ENCODE results near the gene GNL3L.
"Not testable (repeated sequence)": the region's sequence is repeated elsewhere in the genome, so short reads cannot be mapped to it uniquely, and the experiment has no call there.

The GNL3L gene, protein sequence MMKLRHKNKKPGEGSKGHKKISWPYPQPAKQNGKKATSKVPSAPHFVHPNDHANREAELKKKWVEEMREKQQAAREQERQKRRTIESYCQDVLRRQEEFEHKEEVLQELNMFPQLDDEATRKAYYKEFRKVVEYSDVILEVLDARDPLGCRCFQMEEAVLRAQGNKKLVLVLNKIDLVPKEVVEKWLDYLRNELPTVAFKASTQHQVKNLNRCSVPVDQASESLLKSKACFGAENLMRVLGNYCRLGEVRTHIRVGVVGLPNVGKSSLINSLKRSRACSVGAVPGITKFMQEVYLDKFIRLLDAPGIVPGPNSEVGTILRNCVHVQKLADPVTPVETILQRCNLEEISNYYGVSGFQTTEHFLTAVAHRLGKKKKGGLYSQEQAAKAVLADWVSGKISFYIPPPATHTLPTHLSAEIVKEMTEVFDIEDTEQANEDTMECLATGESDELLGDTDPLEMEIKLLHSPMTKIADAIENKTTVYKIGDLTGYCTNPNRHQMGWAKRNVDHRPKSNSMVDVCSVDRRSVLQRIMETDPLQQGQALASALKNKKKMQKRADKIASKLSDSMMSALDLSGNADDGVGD

GRCh38 chrX:54529552-54530356, at the start of gene GNL3L:
TSS of gene GNL3L (plus strand) at chrX:54530219. CDS start at chrX:54532567, 2,348 bp downstream.
- peak; percentile 93 for DNase-seq (ENCODE audit: low spot score)

- DNase-seq (ENCODE audit: low spot score) = peak; percentile 31
Measured at GRCh38 chrX:54482839-54483593, 47.0 kb upstream of the GNL3L start.

GRCh38 chrX:54483946-54484345, 46.1 kb upstream of the GNL3L start:
- DNase-seq (ENCODE audit: low spot score) = no peak

GRCh38 chrX:54484666-54485065, 45.4 kb upstream of the GNL3L start:
- no peak for DNase-seq (ENCODE audit: low spot score)

DNA sequence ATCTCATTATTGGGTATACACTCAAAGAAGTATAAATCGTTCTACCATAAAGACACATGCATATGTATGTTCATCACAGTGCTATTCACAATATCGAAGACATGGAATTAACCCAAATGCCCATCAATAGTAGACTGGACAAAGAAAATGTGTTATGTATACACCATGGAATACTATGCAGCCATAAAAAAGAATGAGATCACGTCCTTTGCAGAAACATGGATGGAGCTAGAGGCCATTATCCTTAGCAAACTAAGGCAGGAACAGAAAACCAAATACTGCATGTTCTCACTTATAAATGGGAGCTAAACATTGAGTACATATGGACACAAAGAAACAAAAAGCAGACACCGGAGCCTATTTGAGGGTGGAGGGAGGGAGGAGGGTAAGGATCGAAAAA, 40.2 kb upstream of the GNL3L start:
- not testable (repeated sequence) for DNase-seq (ENCODE audit: low spot score)

- peak; percentile 56 for DNase-seq (ENCODE audit: low spot score)
Measured at GRCh38 chrX:54492340-54492739, 37.7 kb upstream of the GNL3L start.

DNA sequence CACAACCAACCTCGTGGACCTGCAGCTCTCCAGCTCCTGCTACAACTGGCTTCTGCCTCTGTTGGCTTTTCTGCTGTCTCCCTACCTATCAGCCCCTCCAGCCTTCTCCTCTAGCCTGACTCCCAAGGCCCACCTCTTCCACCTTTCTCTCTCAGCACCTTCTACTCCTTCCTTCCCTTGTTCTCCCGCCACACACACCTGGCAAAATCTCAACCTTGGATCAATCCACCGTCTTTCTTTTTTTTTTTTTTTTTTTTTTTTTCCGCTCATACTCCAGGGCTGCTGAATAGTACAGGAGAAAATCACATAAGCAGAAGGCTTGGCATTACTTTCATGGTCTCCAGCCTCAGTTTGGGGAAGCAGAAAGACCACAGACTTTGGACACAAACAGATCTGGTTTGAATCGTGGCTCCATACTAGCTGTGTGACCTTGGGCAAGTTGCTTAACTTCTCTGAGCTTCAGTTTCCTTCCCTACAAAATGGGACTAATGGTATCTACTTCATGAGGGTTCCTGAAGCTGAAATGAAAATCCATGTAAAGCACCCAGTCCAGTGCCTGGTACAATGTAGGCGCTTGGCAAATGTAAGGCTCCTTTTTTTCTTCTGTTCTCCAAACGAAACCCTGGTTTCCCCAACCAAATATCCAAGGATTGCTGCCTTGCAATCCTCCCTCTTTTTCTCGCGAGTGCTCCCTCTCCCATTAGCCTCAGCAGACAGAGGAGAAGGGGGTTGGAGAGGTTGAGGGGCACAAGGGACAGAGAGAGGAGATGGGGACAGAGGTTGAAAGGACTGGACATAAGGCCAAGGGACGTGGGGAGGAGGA, 35.6 kb upstream of the GNL3L start:
- no peak for DNase-seq (ENCODE audit: low spot score)

GRCh38 chrX:54494989-54495813, 34.8 kb upstream of the GNL3L start:
- no peak for DNase-seq (ENCODE audit: low spot score)

DNA sequence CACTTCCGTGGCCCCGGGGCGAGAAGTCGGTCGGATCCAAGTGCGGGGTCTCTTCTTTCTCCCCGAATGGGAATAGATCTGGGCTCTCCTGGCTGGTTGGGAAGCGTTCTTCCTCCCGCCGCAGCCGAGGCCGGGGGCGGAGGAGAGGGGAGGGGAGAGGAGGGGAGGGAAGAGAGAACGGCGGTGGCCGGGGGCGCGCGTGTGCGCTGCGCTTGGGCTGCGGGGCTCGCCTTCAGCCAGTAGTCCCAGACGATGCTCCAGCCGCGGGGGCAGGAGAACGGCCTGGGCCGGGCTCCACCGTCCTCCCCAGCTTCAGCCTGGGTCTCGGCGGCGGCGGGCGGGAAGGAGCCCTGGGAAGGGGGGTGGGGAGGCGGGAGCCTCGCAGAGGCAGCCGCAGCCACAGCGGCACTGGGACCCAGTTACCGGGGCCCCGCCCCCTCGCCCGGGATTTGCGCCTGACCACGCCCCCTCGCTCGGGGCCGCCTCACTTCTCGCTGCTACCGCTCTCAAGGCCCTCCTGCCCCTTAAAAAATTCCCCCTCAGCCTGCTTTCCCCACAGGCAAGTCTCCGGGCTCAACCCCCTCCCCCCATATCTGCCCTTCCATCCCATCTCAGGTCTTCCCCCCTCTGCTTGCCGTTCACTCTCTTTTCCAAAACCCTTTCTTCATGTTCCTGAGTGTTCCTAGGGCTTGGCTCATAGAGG, 34.1 kb upstream of the GNL3L start, which contains the start of gene FGD1:
Gene FGD1, minus strand, starts transcription at position 421 of the 703 bp plus-strand sequence. CDS start 802 bp downstream, outside the sequence.
- DNase-seq (ENCODE audit: low spot score) = peak; percentile 84

DNA sequence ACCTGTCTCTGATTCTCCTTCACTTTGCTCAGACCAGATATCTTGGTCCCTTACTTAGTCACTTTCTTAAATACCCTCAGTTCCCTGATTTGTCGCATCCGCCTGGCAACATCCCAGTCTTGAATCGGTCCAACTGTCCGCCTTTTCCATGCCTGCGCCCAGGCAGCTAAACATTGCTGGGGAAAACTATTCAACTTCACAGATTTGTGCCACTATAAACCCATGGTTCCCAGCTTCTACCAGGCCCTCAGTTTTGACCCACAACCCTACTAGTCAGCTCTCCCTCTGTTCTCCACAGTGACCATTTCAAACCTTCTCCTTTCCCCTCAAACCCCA, 33.5 kb upstream of the GNL3L start:
- no peak for DNase-seq (ENCODE audit: low spot score)

- DNase-seq (ENCODE audit: low spot score) = no peak
Measured at GRCh38 chrX:54496936-54497335, 33.1 kb upstream of the GNL3L start.

DNA sequence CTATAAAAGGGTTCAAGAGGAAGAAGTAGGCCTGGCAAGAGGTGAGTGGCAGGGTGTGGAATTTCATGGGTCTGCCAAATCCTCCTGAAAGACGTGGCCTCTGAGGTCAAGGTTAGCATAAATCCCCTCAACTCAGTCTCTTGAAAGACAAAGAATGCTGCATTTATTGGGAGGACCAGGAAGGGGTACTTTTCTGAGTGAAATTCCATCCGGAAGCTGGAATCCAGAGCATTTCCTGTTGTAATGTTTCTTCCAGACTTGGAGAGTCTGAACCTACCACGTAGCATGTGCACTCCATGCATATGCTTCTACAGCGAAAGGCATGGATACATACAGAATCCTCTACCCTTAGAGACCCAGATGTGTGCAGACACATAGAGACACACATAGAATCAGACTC, 20.6 kb upstream of the GNL3L start:
- no peak for DNase-seq (ENCODE audit: low spot score)

GRCh38 chrX:54529151-54529550, 868 bp upstream of the GNL3L start:
- no peak for DNase-seq (ENCODE audit: low spot score)

DNA sequence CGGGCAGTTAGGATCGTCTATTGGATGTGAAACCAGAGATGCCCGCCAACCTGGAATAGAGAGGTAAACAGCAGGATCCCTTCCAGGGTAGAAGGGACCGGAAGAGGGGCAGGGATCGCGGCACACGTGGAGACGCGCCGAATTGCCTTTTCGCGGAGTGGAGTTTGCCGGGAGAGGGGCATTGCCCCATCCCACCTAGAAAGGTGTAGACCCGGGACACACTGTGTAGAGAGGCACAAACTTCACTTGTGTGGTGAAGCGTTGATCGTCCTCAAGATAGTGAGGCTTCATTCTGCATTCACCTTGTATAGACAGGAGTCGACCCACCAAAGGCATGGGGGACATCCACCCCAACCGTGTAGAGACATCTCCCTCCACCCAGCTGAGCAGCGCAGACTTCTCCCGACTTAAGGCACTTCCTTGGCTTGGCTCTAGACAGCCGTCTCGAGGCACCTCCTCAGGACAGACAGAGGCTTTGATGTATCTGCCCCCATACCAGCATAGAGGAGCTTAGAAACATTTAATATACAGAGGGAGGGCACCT, 410 bp downstream of the GNL3L start:
- no peak for DNase-seq (ENCODE audit: low spot score)

DNA sequence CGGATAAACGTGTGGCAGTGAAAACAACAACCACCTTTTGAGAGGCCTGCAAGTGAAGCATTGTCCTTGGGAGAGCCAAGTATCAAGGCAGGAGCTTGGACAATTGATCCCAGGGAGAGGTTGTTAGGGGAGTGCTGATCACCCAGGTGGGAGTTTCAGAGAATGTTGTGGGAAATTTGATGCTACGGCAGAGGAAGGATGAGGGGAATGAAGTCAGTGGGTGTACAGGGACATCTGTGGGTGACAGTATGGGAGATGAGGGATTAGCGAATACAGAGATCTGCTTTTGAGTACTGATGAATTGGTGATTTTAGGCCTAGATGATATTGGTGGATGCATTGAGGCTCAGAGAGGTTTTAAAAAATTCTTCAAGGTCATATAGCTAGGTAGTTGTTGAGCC, 4.3 kb downstream of the GNL3L start:
- no peak for DNase-seq (ENCODE audit: low spot score)

GRCh38 chrX:54540289-54540688, 10.3 kb downstream of the GNL3L start:
- peak; percentile 53 for DNase-seq (ENCODE audit: low spot score)

DNA sequence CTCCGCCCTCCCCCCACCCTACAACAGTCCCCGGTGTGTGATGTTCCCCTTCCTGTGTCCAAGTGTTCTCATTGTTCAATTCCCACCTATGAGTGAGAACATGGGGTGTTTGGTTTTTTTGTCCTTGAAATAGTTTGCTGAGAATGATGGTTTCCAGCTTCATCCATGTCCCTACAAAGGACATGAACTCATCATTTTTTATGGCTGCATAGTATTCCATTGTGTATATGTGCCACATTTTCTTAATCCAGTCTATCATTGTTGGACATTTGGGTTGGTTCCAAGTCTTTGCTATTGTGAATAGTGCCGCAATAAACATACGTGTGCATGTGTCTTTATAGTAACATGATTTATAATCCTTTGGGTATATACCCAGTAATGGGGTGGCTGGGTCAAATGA, 12.2 kb downstream of the GNL3L start:
- DNase-seq (ENCODE audit: low spot score) = not testable (repeated sequence)

GRCh38 chrX:54550821-54551220, 20.8 kb downstream of the GNL3L start:
- no peak for DNase-seq (ENCODE audit: low spot score)

GRCh38 chrX:54551801-54552200, 21.8 kb downstream of the GNL3L start:
- DNase-seq (ENCODE audit: low spot score) = no peak

All from AG08395 (cell line).